Vagina (tissue), 2 donors: ENCODE results near the gene CRABP1.

Source experiments
- POLR2A ChIP-seq, 2 donors: fragments of 450-650 bp; IDR thresholded peaks; one replicate each; pipeline ENCODE4 v1.6.1; 2017; ENCODE audit warnings: antibody characterized with exemption in 2 of 2, mild to moderate bottlenecking in 2 of 2, moderate library complexity in 2 of 2
- POLR2AphosphoS5 ChIP-seq, 2 donors: sonication (generic); formaldehyde crosslinking; IDR thresholded peaks; one replicate each; pipeline ENCODE4 v1.9.0; 2017; ENCODE audit warnings: antibody characterized with exemption in 2 of 2, mild to moderate bottlenecking in 2 of 2, low read depth in 1 of 2; ENCODE audit not compliant: insufficient read depth in 1 of 2
- TF ChIP-seq, protein P1 (sequence below), 3 experiments: fragments of 450-650 bp in 2 of 3; fragments of 200-600 bp in 1 of 3; sonication (generic) in 1 of 3; IDR thresholded peaks; one replicate each; pipeline ENCODE4 v1.5.1; 2017 to 2019; ENCODE audit warnings: antibody characterized with exemption in 3 of 3, mild to moderate bottlenecking in 2 of 3, moderate library complexity in 2 of 3

- TF ChIP-seq, protein P1, sequence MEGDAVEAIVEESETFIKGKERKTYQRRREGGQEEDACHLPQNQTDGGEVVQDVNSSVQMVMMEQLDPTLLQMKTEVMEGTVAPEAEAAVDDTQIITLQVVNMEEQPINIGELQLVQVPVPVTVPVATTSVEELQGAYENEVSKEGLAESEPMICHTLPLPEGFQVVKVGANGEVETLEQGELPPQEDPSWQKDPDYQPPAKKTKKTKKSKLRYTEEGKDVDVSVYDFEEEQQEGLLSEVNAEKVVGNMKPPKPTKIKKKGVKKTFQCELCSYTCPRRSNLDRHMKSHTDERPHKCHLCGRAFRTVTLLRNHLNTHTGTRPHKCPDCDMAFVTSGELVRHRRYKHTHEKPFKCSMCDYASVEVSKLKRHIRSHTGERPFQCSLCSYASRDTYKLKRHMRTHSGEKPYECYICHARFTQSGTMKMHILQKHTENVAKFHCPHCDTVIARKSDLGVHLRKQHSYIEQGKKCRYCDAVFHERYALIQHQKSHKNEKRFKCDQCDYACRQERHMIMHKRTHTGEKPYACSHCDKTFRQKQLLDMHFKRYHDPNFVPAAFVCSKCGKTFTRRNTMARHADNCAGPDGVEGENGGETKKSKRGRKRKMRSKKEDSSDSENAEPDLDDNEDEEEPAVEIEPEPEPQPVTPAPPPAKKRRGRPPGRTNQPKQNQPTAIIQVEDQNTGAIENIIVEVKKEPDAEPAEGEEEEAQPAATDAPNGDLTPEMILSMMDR (IDR thresholded peaks at IDR 0.05), result no peak
- no peak for TF ChIP-seq POLR2A (IDR thresholded peaks at IDR 0.05)
- no peak for TF ChIP-seq POLR2AphosphoS5 (IDR thresholded peaks at IDR 0.05; ENCODE audit: insufficient read depth in 1 of 2, low read depth in 1 of 2)
Observed at GRCh38 chr15:78392430-78392829, 52.3 kb downstream of the CRABP1 start.
